K562 (cell line): Measurements from ENCODE around the gene CASP2. TPM values are rescaled to one million over a fixed set of nuclear protein-coding genes. Genes with fewer than 3 reads are reported as not detected.

ENCODE experiments used
- ATAC-seq: fragments of 200-7000 bp; cut with Tn5 transposase; 3 replicates; pipeline ENCODE4 v1.9.1; 2020; ENCODE audit warnings: moderate library complexity
- BruUV-seq: library from RNA; stranded (reverse); fragments of 400-500 nt; replicated peaks from 2 replicates; lab custom pipeline; 2021; lab: Mats Ljungman, UMichigan
- CTCF ChIA-PET: fragments of 300-600 bp; formaldehyde crosslinking; extraction: SDS; loops from one replicate; lab custom pipeline; 2021; ENCODE audit warnings: low intra/inter-chr PET ratio; lab: Yijun Ruan, JAX
- POLR2A ChIA-PET: fragments of 300-600, 350-650 bp; sonication (Branson Sonifier 250); formaldehyde crosslinking; extraction: SDS; loops from one replicate; lab custom pipeline; 2021; ENCODE audit warnings: antibody characterized with exemption, inconsistent platforms; lab: Yijun Ruan, JAX
- DNase-seq, 4 experiments: peaks; one replicate each; pipeline versions ENCODE4 v3.0.0 to v3.0.0-alpha.2; 2011 to 2018; ENCODE audit warnings: low spot score in 3 of 4, mixed read lengths in 3 of 4; ENCODE audit errors: extremely low read depth in 1 of 4
- FAIRE-seq: peaks from 2 replicates; lab custom pipeline; 2011; peaks lifted over from hg19 to GRCh38; lab: Jason Lieb, UNC
- H2AFZ ChIP-seq: 2 replicates; pipeline ENCODE4 v1.6.0; 2011; ENCODE audit warnings: low read depth, low read length, control low read depth, inconsistent platforms
- H3K27ac ChIP-seq: fragments of 200-600 bp; 3 replicates; pipeline ENCODE4 v1.8.0; 2011; ENCODE audit warnings: low read depth, mild to moderate bottlenecking, control low read depth, inconsistent platforms, low read length, moderate library complexity, mixed read lengths; ENCODE audit errors: extremely low read depth
- H3K27me3 ChIP-seq, 2 experiments: fragments of 300-600 bp in 1 of 2; 2 replicates in 1 of 2; 3 replicates in 1 of 2; pipeline versions ENCODE4 v1.6.0 to v1.8.0; 2011; ENCODE audit warnings: inconsistent platforms in 2 of 2, low read length in 2 of 2, mild to moderate bottlenecking in 1 of 2, mixed read lengths in 1 of 2, moderate library complexity in 1 of 2; ENCODE audit not compliant: control insufficient read depth in 2 of 2, insufficient read depth in 2 of 2
- H3K36me3 ChIP-seq: fragments of 300-600 bp; 3 replicates; pipeline ENCODE4 v1.8.0; 2011; ENCODE audit warnings: mild to moderate bottlenecking, low read length, inconsistent platforms; ENCODE audit not compliant: control insufficient read depth, insufficient read depth
- H3K4me1 ChIP-seq, 2 experiments: fragments of 200-600 bp in 1 of 2; replicated peaks in 1 of 2; 2 replicates in 1 of 2; 3 replicates in 1 of 2; pipeline versions ENCODE4 v1.5.1 to v1.8.0; 2011; ENCODE audit warnings: inconsistent platforms in 2 of 2, low read length in 2 of 2, mild to moderate bottlenecking in 1 of 2, mixed read lengths in 1 of 2, moderate library complexity in 1 of 2; ENCODE audit not compliant: control insufficient read depth in 2 of 2, insufficient read depth in 2 of 2
- H3K4me2 ChIP-seq: 2 replicates; pipeline ENCODE4 v1.6.1; 2011; ENCODE audit warnings: low read length, control low read depth, inconsistent platforms, mixed read lengths; ENCODE audit not compliant: insufficient read depth
- H3K4me3 ChIP-seq: fragments of 200-600 bp; sonication (generic), shearing (Covaris generic); 2 replicates; pipeline ENCODE4 v1.5.1; 2016; ENCODE audit warnings: control low read depth, inconsistent platforms
- H3K79me2 ChIP-seq: fragments of 200-600 bp; 3 replicates; pipeline ENCODE4 v1.8.0; 2011; ENCODE audit warnings: low read length, inconsistent platforms; ENCODE audit not compliant: control insufficient read depth, insufficient read depth
- H3K9ac ChIP-seq, 2 experiments: 2 replicates each; pipeline versions ENCODE4 v1.6.0 to v1.6.1; 2011; ENCODE audit warnings: low read depth in 2 of 2, low read length in 2 of 2, control low read depth in 1 of 2, inconsistent platforms in 1 of 2, mild to moderate bottlenecking in 1 of 2, mixed read lengths in 1 of 2; ENCODE audit not compliant: insufficient read depth in 1 of 2
- H3K9me1 ChIP-seq: one replicate; pipeline ENCODE4 v1.6.0; 2011; ENCODE audit warnings: inconsistent platforms, mild to moderate bottlenecking, low read length, moderate library complexity; ENCODE audit not compliant: control insufficient read depth, insufficient read depth
- H3K9me3 ChIP-seq: replicated peaks from 2 replicates; pipeline ENCODE4 v1.5.1; 2011; ENCODE audit warnings: low read depth, low read length, inconsistent platforms; ENCODE audit not compliant: control insufficient read depth, insufficient read depth
- H4K20me1 ChIP-seq: replicated peaks from 2 replicates; pipeline ENCODE4 v1.6.1; 2011; ENCODE audit warnings: low read length, inconsistent platforms, mixed read lengths; ENCODE audit not compliant: control insufficient read depth, insufficient read depth
- E2F5 ChIP-seq: sonication (generic); formaldehyde crosslinking; IDR thresholded peaks from 2 replicates; pipeline ENCODE4 v1.8.0; 2022; ENCODE audit warnings: mild to moderate bottlenecking, missing genetic modification reagents
- KLF16 ChIP-seq: IDR thresholded peaks from 2 replicates; pipeline ENCODE4 v1.6.1; 2016; ENCODE audit warnings: antibody characterized with exemption
- PREB ChIP-seq: sonication (generic); formaldehyde crosslinking; IDR thresholded peaks from 2 replicates; pipeline ENCODE4 v1.8.1; 2023; ENCODE audit warnings: mild to moderate bottlenecking, missing genetic modification reagents
- ZNF143 ChIP-seq: sonication (generic); formaldehyde crosslinking; IDR thresholded peaks from 2 replicates; pipeline ENCODE4 v1.9.0; 2022; ENCODE audit warnings: mild to moderate bottlenecking, missing genetic modification reagents
- ZNF253 ChIP-seq: fragments of 250-450 bp; sonication (Bioruptor Pico); conservative IDR thresholded peaks from 2 replicates; pipeline ENCODE4 v1.6.1; 2021; ENCODE audit warnings: mild to moderate bottlenecking
- ZNF644 ChIP-seq: fragments of 200-800 bp; sonication (Bioruptor generic); IDR thresholded peaks from 2 replicates; pipeline ENCODE4 v1.6.1; 2016; ENCODE audit warnings: low read depth, missing genetic modification characterization, missing compliant biosample characterization
- WGBS: fragments of 100-300 bp; shearing (Covaris generic); methylation state at CpG from one replicate; pipeline ENCODE4 v1.1.6; 2016; ENCODE audit warnings: low coverage, mixed read lengths; ENCODE audit not compliant: insufficient coverage; ENCODE audit errors: missing lambda C conversion rate; 5-methylcytosine and 5-hydroxymethylcytosine counted together
- in situ Hi-C: fragments of 300-500 bp; cut with MboI; formaldehyde crosslinking; loops from 4 replicates; pipeline ENCODE4 v1.15.0; 2018; ENCODE audit warnings: inconsistent platforms, mixed read lengths
- intact Hi-C: fragments of 100-400 bp; cut with micrococcal nuclease; formaldehyde crosslinking; loops from 2 replicates; pipeline ENCODE4 v1.14.2; 2022
- polyA plus RNA-seq, 8 experiments: library from polyadenylated mRNA; depleted of rRNA in 4 of 8; stranded (reverse) in 5 of 8; unstranded in 3 of 8; fragments of >200 nt; fragmentation: Nextera tagmentation in 2 of 8; fragmentation: Illumina TruSeq in 1 of 8; extraction: Ambion mirVana in 2 of 8; extraction: Trizol in 1 of 8; gene quantifications; 2 replicates each; pipeline versions ENCODE4 v1.2.1 to v1.2.3, GENCODE V29; 2011 to 2014; ENCODE audit warnings: inconsistent platforms in 1 of 8, missing spikeins in 1 of 8
- total RNA-seq, 7 experiments: library from RNA; depleted of rRNA in 6 of 7; stranded (reverse); fragments of >200 nt in 6 of 7; fragmentation: Illumina TruSeq in 2 of 7; extraction: Trizol in 2 of 7; gene quantifications; 2 replicates each; pipeline versions ENCODE4 v1.2.1 to v1.2.3, GENCODE V29; 2011 to 2021; ENCODE audit warnings: low replicate concordance in 1 of 7

Gene CASP2
- total and polyA plus RNA-seq, 9 of the 15 experiments (the other 6 are each of a cell fraction or from before 2014, with no cell fraction given), result 18.8 to 64.9 (median 24.1) TPM

- no peaks in the 10 kb centered on the region for H3K9me1 ChIP-seq
- H3K4me3 ChIP-seq, result no peak overlapping the region
- no peak for FAIRE-seq
- TF ChIP-seq PREB (CRISPR knock-in tag) (0 out of 2 replicates have a peak, but pooled peaks have one; percentile 56), E2F5 (CRISPR knock-in tag) (0 out of 2 replicates have a peak, but pooled peaks have one; percentile 13), ZNF644 (tag) (no peak), ZNF143 (no peak), ZNF253 (CRISPR knock-in tag) (no peak), KLF16 (no peak)
- TF ChIP-seq, all 486 proteins: peak for 2
- DNase-seq (no peak), ATAC-seq (no peak; the same call in 2 of the 3 replicates)
- Histone ChIP-seq H3K9ac (peak overlapping the region in 1 of 2 experiments; percentile 22; a peak in 1 of 4 replicates), H3K27ac (no peak overlapping the region), H2AFZ (no peak overlapping the region), H3K4me1 (no peaks in the 10 kb centered on the region), H3K4me2 (no peak overlapping the region), H3K27me3 (no peaks in the 10 kb centered on the region), H3K79me2 (no peaks in the 10 kb centered on the region), H3K9me3 (no peaks in the 10 kb centered on the region), H4K20me1 (peaks cover 12% of the 10 kb centered on the region; the same call in 1 of the 2 replicates), H3K36me3 (peaks cover 84% of the 10 kb centered on the region)
- in situ Hi-C loops, result loop anchor here (10.0 kb wide), 2 partner anchors 60 to 290 kb away; no protein-coding TSS in a partner anchor
- intact Hi-C loops, result loop anchor here (1.0 to 2.0 kb wide), 3 partner anchors 36 to 297 kb away; no protein-coding TSS in a partner anchor
- 91% methylated on average over 6 of the region's 6 CpGs for WGBS
- BruUV-seq, result no TSS peak
- ChIA-PET CTCF (interaction anchor here (4.1 kb wide), 1 partner anchor 64 kb away, joined by 39 read pairs; no protein-coding TSS in a partner anchor), POLR2A (interaction anchor here (0.8 to 1.7 kb wide), 2 partner anchors 44 to 64 kb away, joined by 4 to 7 read pairs; no protein-coding TSS in a partner anchor)
Observed at GRCh38 chr7:143304938-143305337, 16.8 kb downstream of the CASP2 start.
